Panc1 (cell line): Measurements from ENCODE around the gene MAP4K2. TPM values are rescaled to one million over a fixed set of nuclear protein-coding genes. Genes with fewer than 3 reads are reported as not detected.

ENCODE experiments used
- ATAC-seq: fragments of 200-7000 bp; cut with Tn5 transposase; 2 replicates; pipeline ENCODE4 v1.9.1; 2020; ENCODE audit warnings: mild to moderate bottlenecking, moderate library complexity
- BruUV-seq: library from RNA; stranded (reverse); fragments of 400-500 nt; replicated peaks from 2 replicates; lab custom pipeline; 2021; lab: Mats Ljungman, UMichigan
- CTCF ChIA-PET: fragments of 300-600 bp; sonication (Branson Sonifier 250); formaldehyde crosslinking; loops from one replicate; lab custom pipeline; 2022; ENCODE audit warnings: antibody characterized with exemption; lab: Charles Lee
- POLR2A ChIA-PET: fragments of 300-600 bp; sonication (Branson Sonifier 250); formaldehyde crosslinking; loops from one replicate; lab custom pipeline; 2022; ENCODE audit warnings: antibody characterized with exemption; lab: Charles Lee
- DNase-seq: peaks from one replicate; pipeline ENCODE4 v3.0.0-alpha.2; 2010; ENCODE audit warnings: low read depth, low spot score
- H3K27ac ChIP-seq: 2 replicates; pipeline ENCODE4 v1.5.1; 2011; ENCODE audit warnings: mild to moderate bottlenecking, low read length, inconsistent platforms
- H3K27me3 ChIP-seq: fragments of 200-500 bp; sonication (Bioruptor generic); 2 replicates; pipeline ENCODE4 v1.6.0; 2014; ENCODE audit warnings: low read length, inconsistent platforms; ENCODE audit not compliant: control insufficient read depth, insufficient read depth
- H3K36me3 ChIP-seq: fragments of 200-500 bp; sonication (Bioruptor generic); 2 replicates; pipeline ENCODE4 v1.5.1; 2014; ENCODE audit warnings: inconsistent platforms, mild to moderate bottlenecking, low read length, moderate library complexity; ENCODE audit not compliant: control insufficient read depth, insufficient read depth
- H3K4me1 ChIP-seq: 2 replicates; pipeline ENCODE4 v1.5.1; 2011; ENCODE audit warnings: inconsistent platforms, mild to moderate bottlenecking, low read length, moderate library complexity; ENCODE audit not compliant: control insufficient read depth, insufficient read depth
- H3K4me3 ChIP-seq, 2 experiments: 2 replicates each; pipeline ENCODE4 v1.5.1; 2011 to 2012; ENCODE audit warnings: low read depth in 2 of 2, low read length in 2 of 2, mild to moderate bottlenecking in 2 of 2, inconsistent platforms in 1 of 2, moderate library complexity in 1 of 2
- H3K9me3 ChIP-seq: fragments of 200-500 bp; sonication (Bioruptor generic); 2 replicates; pipeline ENCODE4 v1.5.1; 2014; ENCODE audit warnings: low read depth, mild to moderate bottlenecking, inconsistent platforms, low read length, moderate library complexity; ENCODE audit not compliant: control insufficient read depth, insufficient read depth
- POLR2AphosphoS5 ChIP-seq: IDR thresholded peaks from 2 replicates; pipeline ENCODE4 v1.6.1; 2012; ENCODE audit warnings: mild to moderate bottlenecking, low read depth, low read length, moderate library complexity
- SIN3A ChIP-seq: IDR thresholded peaks from 2 replicates; pipeline ENCODE4 v1.6.1; 2012; ENCODE audit warnings: low read depth, mild to moderate bottlenecking, low read length, moderate library complexity, borderline replicate concordance; ENCODE audit not compliant: insufficient read depth
- TCF7L2 ChIP-seq: IDR thresholded peaks from 2 replicates; pipeline ENCODE4 v1.6.1; 2011; ENCODE audit warnings: mild to moderate bottlenecking, low read depth, low read length, inconsistent platforms
- in situ Hi-C: cut with HindIII; loops from 2 replicates; pipeline ENCODE4 v1.10.0; 2016; ENCODE audit warnings: low sequenced_read_pairs, low pct_unique_long_range_greater_than_20kb
- intact Hi-C: fragments of 100-400 bp; cut with micrococcal nuclease; formaldehyde crosslinking; loops from one replicate; pipeline ENCODE4 v1.10.0; 2022; ENCODE audit not compliant: unreplicated experiment
- total RNA-seq: library from RNA; stranded (reverse); gene quantifications from one replicate; pipeline ENCODE4 v1.2.1, GENCODE V29; 2021; ENCODE audit not compliant: unreplicated experiment
- TF ChIP-seq, protein P1 (sequence below), 2 experiments: IDR thresholded peaks; 2 replicates each; pipeline ENCODE4 v1.6.1; 2011 to 2012; ENCODE audit warnings: low read depth in 2 of 2, control low read depth in 1 of 2, low read length in 1 of 2, mild to moderate bottlenecking in 1 of 2, moderate library complexity in 1 of 2; ENCODE audit not compliant: insufficient read depth in 1 of 2
- TF ChIP-seq, protein P2 (sequence below): fragments of 450-650 bp; IDR thresholded peaks from 2 replicates; pipeline ENCODE4 v1.5.1; 2017; ENCODE audit warnings: mild to moderate bottlenecking

Gene MAP4K2
- total RNA-seq, 1 experiment from 2014 or later, result 46.4 TPM

GRCh38 chr11:64848826-64849597 lies 46.0 kb upstream of the MAP4K2 start:
- in situ Hi-C loops (no loop called here), intact Hi-C loops (loop anchor here (5.0 to 10.0 kb wide), 3 partner anchors 148 to 266 kb away; partner anchors contain the start of genes BATF2, SNX15, TM7SF2 and ZNHIT2)
- no peak for ATAC-seq
- H3K4me3 ChIP-seq, result no peak overlapping the region
- no peak for DNase-seq
- no peaks in the 10 kb centered on the region for H3K27me3 ChIP-seq
- BruUV-seq, result no TSS peak
- H3K9me3 ChIP-seq, result no peaks in the 10 kb centered on the region
- TF ChIP-seq POLR2AphosphoS5 (peak; percentile 32; the same call in 1 of the 2 replicates), SIN3A (no peak)
- H3K4me1 ChIP-seq, result peaks cover 64% of the 10 kb centered on the region
- H3K27ac ChIP-seq, result peak overlapping the region; percentile 81
- H3K36me3 ChIP-seq, result no peaks in the 10 kb centered on the region; the same call in 1 of the 2 replicates
- ChIA-PET CTCF (interaction anchor here (0.5 to 3.2 kb wide), 11 partner anchors 12 to 312 kb away, joined by 3 to 16 read pairs (median 4); partner anchors contain the start of genes ARL2 and ZNHIT2), POLR2A (interaction anchor here (0.6 to 1.3 kb wide), 3 partner anchors 28 to 247 kb away, joined by 3 to 4 read pairs (median 4); partner anchors contain the start of gene VPS51)

GRCh38 chr11:64848214-64848825 lies 45.3 kb upstream of the MAP4K2 start:
- in situ Hi-C loops, result no loop called here
- H3K9me3 ChIP-seq, result no peaks in the 10 kb centered on the region
- ChIA-PET POLR2A (interaction anchor here (1.3 kb wide), 1 partner anchor 29 kb away, joined by 4 read pairs; no protein-coding TSS in a partner anchor), CTCF (interaction anchor here (0.5 to 3.2 kb wide), 12 partner anchors 12 to 228 kb away, joined by 3 to 16 read pairs (median 4); partner anchors contain the start of genes ARL2 and EHD1)
- H3K36me3 ChIP-seq, result no peaks in the 10 kb centered on the region; the same call in 1 of the 2 replicates
- ATAC-seq (no peak), DNase-seq (no peak)
- TF ChIP-seq, protein P1, sequence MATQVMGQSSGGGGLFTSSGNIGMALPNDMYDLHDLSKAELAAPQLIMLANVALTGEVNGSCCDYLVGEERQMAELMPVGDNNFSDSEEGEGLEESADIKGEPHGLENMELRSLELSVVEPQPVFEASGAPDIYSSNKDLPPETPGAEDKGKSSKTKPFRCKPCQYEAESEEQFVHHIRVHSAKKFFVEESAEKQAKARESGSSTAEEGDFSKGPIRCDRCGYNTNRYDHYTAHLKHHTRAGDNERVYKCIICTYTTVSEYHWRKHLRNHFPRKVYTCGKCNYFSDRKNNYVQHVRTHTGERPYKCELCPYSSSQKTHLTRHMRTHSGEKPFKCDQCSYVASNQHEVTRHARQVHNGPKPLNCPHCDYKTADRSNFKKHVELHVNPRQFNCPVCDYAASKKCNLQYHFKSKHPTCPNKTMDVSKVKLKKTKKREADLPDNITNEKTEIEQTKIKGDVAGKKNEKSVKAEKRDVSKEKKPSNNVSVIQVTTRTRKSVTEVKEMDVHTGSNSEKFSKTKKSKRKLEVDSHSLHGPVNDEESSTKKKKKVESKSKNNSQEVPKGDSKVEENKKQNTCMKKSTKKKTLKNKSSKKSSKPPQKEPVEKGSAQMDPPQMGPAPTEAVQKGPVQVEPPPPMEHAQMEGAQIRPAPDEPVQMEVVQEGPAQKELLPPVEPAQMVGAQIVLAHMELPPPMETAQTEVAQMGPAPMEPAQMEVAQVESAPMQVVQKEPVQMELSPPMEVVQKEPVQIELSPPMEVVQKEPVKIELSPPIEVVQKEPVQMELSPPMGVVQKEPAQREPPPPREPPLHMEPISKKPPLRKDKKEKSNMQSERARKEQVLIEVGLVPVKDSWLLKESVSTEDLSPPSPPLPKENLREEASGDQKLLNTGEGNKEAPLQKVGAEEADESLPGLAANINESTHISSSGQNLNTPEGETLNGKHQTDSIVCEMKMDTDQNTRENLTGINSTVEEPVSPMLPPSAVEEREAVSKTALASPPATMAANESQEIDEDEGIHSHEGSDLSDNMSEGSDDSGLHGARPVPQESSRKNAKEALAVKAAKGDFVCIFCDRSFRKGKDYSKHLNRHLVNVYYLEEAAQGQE (IDR thresholded peaks at IDR 0.05; ENCODE audit: insufficient read depth in 1 of 2, low read depth in 2 of 2, low read length in 1 of 2), result no peak
- TF ChIP-seq TCF7L2 (0 out of 2 replicates have a peak, but pooled peaks have one; percentile 21), POLR2AphosphoS5 (no peak), SIN3A (no peak)
- TF ChIP-seq, protein P2, sequence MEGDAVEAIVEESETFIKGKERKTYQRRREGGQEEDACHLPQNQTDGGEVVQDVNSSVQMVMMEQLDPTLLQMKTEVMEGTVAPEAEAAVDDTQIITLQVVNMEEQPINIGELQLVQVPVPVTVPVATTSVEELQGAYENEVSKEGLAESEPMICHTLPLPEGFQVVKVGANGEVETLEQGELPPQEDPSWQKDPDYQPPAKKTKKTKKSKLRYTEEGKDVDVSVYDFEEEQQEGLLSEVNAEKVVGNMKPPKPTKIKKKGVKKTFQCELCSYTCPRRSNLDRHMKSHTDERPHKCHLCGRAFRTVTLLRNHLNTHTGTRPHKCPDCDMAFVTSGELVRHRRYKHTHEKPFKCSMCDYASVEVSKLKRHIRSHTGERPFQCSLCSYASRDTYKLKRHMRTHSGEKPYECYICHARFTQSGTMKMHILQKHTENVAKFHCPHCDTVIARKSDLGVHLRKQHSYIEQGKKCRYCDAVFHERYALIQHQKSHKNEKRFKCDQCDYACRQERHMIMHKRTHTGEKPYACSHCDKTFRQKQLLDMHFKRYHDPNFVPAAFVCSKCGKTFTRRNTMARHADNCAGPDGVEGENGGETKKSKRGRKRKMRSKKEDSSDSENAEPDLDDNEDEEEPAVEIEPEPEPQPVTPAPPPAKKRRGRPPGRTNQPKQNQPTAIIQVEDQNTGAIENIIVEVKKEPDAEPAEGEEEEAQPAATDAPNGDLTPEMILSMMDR, result no peak
- H3K4me1 ChIP-seq, result peaks cover 63% of the 10 kb centered on the region
- peak overlapping the region; percentile 81 for H3K27ac ChIP-seq
- no peaks in the 10 kb centered on the region for H3K27me3 ChIP-seq
- intact Hi-C loops, result loop anchor here (5.0 to 10.0 kb wide), 3 partner anchors 149 to 266 kb away; partner anchors contain the start of genes BATF2, SNX15, TM7SF2 and ZNHIT2
- H3K4me3 ChIP-seq, result no peak overlapping the region
- BruUV-seq, result no TSS peak
